GM19467 (cell line): Measurements from ENCODE around the gene ANKRD65.
"Not testable (repeated sequence)": the region's sequence is repeated elsewhere in the genome, so short reads cannot be mapped to it uniquely, and the experiment has no call there.

Source experiments
- ATAC-seq: cut with Tn5 transposase; IDR thresholded peaks from one replicate; pipeline ENCODE4 v1.9.1; 2021; ENCODE audit warnings: mild to moderate bottlenecking, moderate library complexity; ENCODE audit not compliant: unreplicated experiment

The ANKRD65 gene

DNA sequence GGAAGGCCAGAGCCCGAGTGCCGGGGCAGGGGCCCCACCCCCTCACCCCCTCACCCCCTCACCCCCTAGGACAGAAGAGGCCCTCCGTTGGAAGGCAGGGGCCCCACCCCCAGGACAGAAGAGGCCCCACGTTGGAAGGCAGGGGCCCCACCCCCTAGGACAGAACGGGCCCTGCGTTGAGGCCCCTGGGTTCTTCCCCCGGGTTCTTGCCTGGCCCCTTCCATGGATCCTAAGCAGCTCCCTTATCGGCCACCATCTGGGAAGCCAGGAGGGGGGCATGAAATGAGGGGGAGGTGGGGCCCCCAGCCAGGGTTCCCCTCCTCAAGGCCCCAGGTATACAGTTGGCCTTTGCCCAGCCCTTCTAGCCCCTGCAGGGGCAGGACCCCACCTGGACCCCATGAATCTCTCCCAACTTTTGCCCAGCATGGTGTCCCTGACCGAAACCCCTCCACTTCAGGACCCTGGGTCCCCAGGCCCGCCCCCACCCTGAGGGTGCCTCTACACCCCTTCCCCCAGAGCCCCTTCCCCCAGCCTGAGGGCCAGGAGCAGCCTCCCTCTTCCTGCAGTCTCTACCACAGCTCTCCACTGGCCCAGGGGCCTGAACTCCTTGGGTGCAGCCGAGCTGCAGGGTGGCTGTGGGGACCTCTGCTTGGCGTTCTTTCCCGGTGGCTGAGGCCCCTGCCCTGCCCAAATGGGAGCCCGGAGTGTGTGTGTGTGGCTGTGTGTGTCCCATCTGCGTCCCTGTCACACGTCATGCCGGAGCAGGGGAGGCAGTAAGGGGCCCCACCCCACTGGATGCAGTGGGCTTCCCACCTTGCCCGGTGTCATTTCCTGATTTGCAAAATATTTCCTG lies 10.1 kb upstream of the ANKRD65 start:
- no peak for ATAC-seq

DNA sequence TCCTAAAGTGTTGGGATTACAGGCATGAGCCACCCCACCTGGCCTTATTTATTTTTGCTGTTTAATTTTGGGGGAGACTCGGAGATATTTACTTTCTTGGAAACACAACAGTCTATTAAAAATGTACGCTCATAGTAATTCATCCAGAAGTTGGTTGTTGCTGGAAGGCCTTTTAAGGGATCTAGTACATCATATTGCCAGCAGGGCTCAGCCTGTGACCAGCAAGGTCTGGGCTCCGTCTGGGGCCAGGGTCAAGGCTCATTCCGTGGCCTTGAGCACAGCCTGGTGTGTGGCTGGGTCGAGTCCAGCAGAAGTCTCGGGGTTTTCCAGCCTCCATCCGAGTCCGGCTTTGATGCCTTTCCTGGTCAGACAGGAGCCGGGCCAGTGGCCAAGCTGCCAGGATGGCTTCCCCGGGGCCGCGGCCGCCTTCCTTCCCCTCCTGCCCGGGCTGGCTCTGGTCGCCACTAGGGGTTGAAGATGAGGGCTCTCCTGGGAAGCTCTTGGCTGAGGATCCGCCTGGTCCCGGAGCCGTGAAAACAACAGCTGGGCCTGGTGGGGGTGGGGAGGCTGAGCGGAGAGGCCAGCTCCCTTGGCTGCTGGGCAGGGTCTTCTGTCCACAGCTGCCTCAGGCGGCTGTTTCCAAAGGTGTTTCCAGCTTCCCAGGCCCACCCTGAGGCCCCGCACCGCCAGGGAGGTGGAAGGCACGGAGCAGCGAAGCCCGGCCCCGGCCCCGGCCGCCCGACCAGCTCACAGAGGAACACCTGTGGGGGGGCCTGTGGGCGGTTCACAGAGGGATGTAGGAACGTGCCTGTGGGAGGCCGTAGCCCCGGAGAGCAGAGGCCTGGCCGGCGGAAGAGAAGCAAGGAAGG lies 9.3 kb upstream of the ANKRD65 start:
- no peak for ATAC-seq

DNA sequence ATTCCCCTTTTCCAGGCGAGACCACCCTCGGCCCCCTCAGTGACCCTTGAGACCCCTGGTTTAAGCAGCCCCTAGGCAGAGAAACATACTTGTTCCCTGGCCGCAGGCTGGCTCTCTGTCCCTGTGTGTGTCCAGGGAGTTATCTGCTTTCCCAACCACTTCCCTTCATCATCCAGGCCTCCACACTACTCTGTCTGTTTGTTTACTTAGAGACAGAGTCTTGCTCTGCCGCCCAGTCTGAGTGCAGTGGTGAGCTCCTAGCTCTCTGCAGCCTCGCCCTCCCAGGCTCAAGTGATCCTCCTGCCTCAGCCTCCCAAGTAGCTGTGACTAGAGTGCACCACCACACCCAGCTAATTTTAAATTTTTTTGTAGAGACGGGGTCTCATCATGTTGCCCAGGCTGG lies 8.6 kb upstream of the ANKRD65 start:
- ATAC-seq, result no peak

DNA sequence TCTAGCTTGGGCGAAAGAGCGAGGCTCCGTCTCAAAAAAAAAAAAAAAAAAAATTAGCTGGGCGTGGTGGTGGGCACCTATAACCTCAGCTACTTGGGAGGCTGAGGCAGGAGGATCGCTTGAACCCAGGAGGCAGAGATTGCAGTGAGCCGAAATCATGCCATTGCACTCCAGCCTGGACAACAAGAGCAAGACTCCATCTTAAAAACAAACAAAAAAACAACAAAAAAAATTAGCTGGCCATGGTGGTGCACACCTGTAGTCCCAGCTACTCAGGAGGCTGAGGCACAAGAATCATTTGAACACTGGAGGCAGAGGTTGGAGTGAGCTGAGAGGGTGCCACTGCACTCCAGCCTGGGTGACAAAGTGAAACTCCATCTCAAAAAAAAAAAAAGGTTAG lies 7.9 kb upstream of the ANKRD65 start:
- ATAC-seq, result not testable (repeated sequence)

DNA sequence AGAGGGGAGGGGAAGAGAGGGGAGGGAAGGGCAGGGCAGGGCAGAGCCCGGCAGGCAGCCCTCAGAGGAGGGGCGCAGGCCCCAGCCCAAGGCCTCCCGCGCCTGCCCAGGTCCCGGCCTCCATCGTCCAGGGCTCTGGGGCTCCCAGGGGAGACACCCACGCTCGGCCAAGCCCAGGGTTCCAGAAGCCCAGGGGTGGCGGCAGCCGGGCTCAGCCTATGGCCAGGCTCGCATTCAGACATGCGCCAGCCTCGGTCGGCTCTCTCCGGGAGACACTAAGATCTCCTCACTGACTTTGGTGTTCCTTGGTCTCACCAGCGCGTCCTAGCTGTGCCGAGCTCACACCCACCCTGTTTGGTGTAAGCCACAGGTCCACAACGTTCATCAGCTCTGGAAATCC lies 7.1 kb upstream of the ANKRD65 start:
- ATAC-seq, result no peak

DNA sequence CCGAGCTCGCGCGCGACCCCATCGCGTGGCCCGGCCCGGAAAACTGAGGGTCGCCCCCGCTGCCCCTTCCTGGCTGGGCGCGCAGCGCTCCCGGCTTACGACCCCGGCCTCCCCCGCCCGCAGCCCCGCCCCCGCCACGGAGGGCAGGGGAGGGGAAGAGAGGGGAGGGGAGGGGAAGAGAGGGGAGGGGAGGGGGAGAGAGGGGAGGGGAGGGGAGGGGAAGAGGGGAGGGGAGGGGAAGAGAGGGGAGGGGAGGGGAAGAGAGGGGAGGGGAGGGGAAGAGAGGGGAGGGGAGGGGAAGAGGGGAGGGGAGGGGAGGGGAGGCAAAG lies 6.7 kb upstream of the ANKRD65 start:
- ATAC-seq, result no peak

DNA sequence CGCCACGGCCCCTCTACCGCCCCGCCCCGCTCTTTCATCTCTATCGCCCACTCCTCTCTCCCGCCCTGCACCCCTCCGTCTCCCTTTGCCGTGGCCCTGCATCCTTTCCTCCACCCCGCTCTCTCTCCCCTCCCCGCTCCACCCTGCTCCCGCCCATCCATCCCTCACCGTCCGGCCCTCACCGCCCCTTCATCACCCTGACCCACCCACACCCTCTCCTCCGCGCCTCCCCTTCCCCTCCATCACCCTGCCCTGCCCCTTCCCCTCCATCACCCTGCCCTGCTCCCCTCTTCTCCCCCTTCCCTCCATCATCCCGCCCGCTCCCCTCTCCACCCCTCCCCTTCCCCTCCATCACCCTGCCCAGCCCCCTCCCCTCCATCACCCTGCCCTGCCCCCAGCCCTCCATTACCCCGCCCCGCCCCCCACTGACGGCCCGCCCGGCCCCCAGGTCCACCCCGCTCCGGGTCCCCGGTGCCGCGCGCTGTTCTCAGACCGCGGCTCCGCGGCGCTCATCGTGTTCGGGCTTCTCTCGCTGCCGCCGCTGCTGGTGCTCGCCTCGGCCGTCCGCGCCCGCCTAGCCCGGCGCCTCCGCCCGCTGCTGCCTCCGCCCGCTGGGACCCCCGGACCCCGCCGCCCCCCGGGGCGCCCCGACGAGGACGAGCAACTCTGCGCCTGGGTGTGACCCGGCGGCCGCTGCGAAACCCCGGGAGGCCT lies 6.2 kb upstream of the ANKRD65 start:
- ATAC-seq, result no peak

DNA sequence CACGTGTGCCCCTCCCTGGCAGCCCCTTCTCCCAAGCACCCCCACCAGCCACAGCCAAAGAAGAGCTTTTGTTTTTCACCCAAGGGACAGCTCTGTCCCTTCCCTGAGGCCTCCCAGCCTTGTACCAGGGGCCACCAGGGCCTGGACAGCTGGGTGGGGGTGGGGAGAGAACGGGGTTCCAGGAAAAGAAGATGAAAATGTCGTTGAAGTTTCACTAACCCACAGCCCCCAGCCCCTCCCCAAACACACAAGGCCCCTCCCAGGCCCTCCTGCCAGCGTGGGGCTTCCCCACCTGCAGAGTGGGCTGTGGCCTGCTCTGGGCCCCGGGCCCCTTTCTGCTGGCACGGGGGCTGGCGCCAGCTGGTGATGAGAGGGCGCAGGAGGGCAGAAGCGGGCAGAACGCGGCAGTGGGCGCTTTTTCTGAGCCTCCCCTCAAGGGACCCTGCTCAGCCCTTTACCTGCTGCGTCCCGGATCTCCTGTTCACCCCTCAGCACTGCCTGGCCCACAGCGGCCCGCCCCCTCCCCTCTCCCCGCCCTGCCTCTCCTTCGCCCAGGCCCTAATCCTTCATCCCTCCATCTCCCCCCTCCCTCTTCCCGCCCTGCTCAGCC lies 5.5 kb upstream of the ANKRD65 start:
- no peak for ATAC-seq

DNA sequence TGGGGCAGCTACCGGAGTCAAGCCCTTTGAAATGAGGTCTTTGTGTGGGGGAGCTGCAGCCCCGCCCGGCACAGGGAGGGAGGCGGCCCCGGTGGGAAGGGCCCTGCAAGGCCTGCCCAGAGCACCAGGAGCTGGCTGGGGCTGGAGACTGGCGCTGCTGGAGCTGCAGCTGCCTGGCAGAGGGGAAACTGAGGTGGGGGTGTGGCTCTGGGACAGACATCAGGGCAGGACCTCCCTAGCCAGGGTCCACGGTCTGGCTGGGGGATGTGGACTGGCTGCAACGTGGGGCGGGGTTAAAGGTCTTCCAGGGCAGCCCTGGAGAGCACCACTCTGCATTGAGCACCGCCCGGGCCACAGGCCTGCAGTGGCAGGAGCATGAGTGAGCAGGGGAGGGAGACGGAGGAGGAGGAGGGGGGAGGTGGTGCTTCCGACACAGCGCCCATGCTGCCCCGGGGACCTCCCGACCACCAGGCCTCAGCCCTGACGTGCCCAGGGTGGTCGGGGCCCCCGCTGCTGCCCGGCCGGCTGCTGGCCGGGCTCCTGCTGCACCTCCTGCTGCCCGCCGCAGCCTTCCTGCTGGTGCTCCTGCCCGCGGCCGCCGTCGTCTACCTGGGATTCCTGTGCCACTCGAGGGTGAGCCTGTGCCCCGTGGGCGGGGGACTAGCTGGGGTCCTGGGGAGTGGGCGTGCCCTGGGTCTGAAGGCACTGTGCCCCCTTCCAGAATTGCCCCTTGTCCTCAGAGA lies 4.8 kb upstream of the ANKRD65 start:
- ATAC-seq, result no peak

DNA sequence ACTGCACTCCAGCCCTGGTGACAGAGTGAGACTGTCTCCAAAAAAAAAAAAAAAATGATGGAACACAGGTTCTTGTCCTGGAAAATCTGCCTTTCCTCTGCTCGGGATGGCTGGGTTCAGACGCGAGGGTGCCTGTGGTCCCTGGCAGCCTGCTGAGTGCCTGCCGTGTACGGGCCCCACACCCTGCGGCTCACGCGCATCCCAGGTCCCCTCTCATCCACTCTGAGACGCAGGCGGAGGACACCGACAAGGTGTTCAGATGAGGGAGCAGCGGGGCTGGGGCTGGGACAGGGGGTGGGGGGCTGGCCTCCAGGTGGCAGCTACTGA lies 4.3 kb upstream of the ANKRD65 start:
- ATAC-seq, result no peak

DNA sequence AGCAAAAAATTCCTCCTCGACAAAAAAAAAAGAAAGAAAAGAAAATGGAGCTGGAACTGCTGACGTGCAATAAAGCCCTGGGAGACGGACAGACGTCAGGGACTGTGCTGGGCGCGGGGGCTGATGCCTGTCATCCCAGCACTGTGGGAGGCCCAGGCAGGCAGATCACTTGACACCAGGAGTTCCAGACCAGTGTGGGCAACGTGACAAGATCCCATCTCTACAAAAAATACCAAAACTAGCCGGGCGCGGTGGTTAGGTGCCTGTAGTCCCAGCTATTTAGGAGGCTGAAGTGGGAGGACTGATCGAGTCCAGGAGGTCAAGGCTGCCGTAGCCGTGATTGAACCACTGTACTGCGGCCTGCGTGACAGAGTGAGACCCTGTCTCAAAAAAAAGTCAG lies 3.6 kb upstream of the ANKRD65 start:
- no peak for ATAC-seq

DNA sequence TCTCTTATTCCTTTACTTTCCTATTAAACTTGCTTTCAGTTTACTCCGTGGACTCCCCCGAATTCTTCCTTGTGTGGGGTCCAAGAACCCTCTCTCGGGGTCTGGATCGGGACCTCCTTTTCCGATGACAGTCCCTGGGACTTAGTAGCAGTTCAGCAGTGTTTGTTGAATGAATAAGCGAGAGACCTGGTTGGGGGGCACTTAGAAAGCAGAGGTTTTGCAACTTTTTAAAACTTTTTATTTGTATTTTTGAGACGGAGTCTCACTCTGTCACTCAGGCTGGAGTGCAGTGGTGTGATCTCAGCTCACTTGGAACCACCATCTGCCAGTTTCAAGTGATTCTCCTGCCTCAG lies 2.1 kb upstream of the ANKRD65 start:
- no peak for ATAC-seq

DNA sequence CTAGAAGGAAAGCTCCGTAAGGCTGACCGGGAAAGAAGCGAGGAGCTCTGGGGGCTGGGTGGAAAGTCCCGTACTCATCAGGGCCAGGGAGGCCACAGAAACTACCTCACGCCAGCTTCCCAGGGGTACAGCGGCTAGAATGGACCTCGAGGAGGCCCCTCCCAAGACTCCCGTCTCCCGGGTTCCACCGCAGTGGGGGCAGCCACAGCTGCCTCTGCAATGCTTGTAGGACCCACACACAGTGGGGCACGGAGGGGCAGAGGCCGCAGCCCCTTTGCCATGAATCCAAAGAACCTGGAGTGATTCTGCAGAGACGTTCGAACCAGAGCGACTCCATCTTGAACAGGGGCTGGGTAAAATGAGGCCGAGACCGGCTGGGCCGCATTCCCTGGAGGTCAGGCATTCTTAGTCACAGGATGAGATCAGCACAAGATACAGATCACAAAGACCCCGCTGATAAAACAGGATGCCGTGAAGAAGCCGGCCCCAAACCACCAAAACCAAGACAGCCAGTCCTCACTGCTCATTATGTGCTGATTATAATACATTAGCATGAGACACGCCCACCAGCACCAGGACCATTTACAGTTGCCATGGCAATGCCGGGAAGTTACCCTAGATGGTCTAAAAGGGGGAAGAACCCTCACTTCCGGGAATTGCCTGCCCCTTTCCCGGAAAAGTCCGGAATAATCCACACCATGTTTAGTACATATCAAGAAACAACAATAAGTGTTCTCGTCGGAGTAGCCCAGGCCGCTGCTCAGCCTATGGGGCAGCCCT lies 1.6 kb upstream of the ANKRD65 start:
- ATAC-seq, result no peak

DNA sequence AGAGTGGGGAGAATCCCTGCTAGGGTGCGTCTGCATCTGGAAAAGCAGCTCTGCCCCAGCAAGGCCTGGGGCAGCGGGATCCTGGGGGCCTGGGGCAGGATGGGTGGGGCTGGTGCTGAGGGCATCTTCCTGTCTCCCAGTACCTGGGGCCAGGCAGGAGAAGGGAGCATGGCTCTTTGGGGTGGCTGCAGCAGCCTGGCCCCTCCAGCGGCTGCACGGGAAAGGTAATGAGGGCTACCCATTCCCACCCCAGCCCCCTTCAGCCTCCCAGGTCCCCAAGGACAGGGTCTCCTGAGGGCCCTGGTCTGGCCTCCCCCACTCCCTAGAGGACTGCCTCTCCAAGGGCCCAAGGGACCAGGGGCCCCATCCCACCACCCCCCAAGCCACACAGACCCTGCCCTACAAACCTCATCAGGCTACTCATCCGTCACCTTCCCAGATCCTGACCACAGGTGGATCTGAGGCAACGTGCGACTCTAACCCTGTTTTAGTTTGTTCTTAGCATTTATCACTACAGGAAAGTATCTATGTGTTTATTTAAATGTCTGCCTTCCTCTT lies 910 bp upstream of the ANKRD65 start:
- no peak for ATAC-seq

DNA sequence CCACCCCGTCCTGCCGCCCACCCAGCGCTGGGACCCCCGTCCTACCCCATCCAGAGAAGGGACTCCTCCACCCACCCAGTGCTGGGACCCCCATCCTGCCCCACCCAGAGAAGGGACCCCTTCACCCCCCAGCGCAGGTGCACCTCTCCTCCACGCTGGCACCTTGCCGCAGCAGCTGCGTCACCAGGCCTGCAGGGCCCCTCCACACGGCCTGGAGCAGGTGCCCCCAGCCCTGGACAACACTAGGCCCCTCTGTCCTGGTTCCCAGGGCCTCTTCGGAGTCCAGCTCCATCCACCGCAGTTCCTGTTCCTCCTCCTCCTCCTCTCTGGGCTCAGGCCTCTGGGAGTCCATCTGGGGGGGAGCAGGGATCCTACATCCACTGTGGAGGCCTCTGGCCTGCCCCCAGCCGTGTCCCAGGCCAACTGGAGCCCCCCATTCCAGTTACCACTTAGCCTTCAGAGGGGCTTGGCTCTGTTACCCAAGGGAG lies 378 bp downstream of the ANKRD65 start:
- no peak for ATAC-seq

DNA sequence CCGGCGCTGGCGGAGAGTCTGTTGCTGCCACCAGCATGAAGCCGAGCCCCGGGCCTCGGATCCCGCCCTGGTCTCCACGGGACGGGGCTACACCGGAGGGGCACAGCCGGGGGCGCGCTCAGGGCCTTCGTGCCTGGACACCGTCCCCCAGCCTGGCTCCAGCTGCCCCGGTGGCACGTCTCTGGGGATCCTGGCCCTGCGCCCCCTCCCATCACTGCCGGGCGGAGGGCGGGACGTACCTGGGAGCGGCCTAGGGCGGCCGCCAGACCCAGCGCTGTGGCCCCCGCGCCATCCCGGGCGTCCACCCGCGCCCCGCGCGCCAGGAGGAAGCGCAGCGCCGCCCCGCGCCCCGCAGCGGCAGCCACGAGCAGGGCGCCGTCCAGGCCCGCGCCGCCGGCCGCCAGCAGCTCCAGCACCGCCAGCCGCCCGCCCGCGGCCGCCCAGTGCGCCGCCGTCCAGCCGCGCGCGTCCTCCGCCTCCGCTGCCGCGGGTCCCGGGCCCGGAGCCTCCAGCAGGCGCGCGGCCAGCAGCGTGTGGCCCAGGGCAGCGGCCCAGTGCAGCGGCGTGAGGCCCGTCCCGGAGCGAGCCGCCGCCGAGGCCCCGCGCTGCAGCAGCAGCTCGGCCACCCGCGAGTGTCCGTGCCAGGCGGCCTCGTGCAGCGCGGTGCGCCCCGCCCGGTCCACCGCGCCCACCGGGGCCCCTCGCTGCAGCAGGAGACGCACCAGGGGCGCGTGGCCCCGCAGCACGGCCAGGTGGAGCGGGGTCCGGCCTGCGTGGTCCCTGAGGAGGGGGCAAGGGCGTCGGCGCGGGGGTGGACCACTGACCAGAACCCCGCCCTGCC lies 1.0 kb downstream of the ANKRD65 start:
- no peak for ATAC-seq

DNA sequence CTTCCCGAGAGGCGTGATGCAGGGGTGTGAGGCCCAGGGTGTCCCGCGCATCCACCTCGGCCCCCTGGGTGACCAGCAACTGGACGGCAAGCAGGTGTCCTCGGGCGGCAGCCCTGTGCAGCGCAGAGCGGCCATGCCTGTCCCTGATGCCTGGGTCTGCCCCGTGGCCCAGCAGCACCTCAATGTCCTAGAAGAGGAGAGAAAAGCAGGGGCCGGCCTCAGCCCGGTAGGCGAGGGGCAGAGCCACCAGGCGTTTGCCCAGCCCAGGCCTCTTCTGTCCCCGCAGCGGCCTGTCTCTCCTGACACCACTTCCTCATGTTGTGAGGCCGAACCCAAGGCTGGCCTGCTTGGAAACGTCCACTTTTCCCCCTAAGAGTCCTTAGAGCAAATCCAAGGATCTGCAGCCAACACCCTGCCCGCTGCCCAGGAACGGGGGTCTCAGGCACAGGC lies 1.7 kb downstream of the ANKRD65 start:
- no peak for ATAC-seq
